ENCODE results near the gene HMCN1. TPM values are rescaled to one million over a fixed set of nuclear protein-coding genes. Genes with fewer than 3 reads are reported as not detected.

Gene HMCN1
- polyA plus RNA-seq, 1 donor from 2014 or later, result 0.66 TPM

GRCh38 chr1:185856482-185856881 is 122.3 kb downstream of the HMCN1 start:
- Histone ChIP-seq H3K9ac (ENCODE audit: low read length) (no peak overlapping the region), H3K4me2 (ENCODE audit: low read length) (no peak overlapping the region), H4K20me1 (ENCODE audit: insufficient read depth) (no peaks in the 10 kb centered on the region), H3K27me3 (ENCODE audit: insufficient read depth, low read depth, low read length) (no peaks in the 10 kb centered on the region), H2AFZ (ENCODE audit: low read depth, low read length) (no peak overlapping the region), H3K4me3 (ENCODE audit: low read length) (no peak overlapping the region), H3F3A (ENCODE audit: insufficient read depth, low read length, poor library complexity, severe bottlenecking) (no peaks in the 10 kb centered on the region), H3K9me3 (ENCODE audit: low read length) (no peaks in the 10 kb centered on the region), H3K9me2 (ENCODE audit: insufficient read depth, low read length) (no peaks in the 10 kb centered on the region), H3K36me3 (ENCODE audit: insufficient read depth, low read length) (no peaks in the 10 kb centered on the region), H3K79me2 (replicated peaks; ENCODE audit: insufficient read depth, low read length) (no peaks in the 10 kb centered on the region), H3K27ac (ENCODE audit: low read length) (no peak overlapping the region)
- TF ChIP-seq EP300 (conservative IDR thresholded peaks at IDR 0.05; ENCODE audit: poor library complexity, severe bottlenecking) (no peak), POLR2AphosphoS5 (IDR thresholded peaks at IDR 0.05) (no peak), CTCF (IDR thresholded peaks at IDR 0.05; ENCODE audit: poor library complexity, severe bottlenecking) (no peak), TAF1 (IDR thresholded peaks at IDR 0.05; ENCODE audit: low read depth) (no peak), REST (IDR thresholded peaks at IDR 0.05; ENCODE audit: borderline replicate concordance) (no peak), RAD21 (conservative IDR thresholded peaks at IDR 0.05) (no peak), MXI1 (conservative IDR thresholded peaks at IDR 0.05; ENCODE audit: poor library complexity, severe bottlenecking) (no peak), EZH2 (IDR thresholded peaks at IDR 0.05; ENCODE audit: borderline replicate concordance, insufficient read depth, low read length, poor library complexity, severe bottlenecking) (no peak), SMC3 (conservative IDR thresholded peaks at IDR 0.05; ENCODE audit: poor library complexity) (no peak)

GRCh38 chr1:185857442-185857841 is 123.3 kb downstream of the HMCN1 start:
- H4K20me1 ChIP-seq (ENCODE audit: insufficient read depth), result no peaks in the 10 kb centered on the region
- no peaks in the 10 kb centered on the region for H3K27me3 ChIP-seq (ENCODE audit: insufficient read depth, low read depth, low read length)
- TF ChIP-seq RAD21 (conservative IDR thresholded peaks at IDR 0.05) (no peak), CTCF (IDR thresholded peaks at IDR 0.05; ENCODE audit: poor library complexity, severe bottlenecking) (no peak), REST (IDR thresholded peaks at IDR 0.05; ENCODE audit: borderline replicate concordance) (no peak), TAF1 (IDR thresholded peaks at IDR 0.05; ENCODE audit: low read depth) (no peak), EP300 (conservative IDR thresholded peaks at IDR 0.05; ENCODE audit: poor library complexity, severe bottlenecking) (no peak), SMC3 (conservative IDR thresholded peaks at IDR 0.05; ENCODE audit: poor library complexity) (no peak), EZH2 (IDR thresholded peaks at IDR 0.05; ENCODE audit: borderline replicate concordance, insufficient read depth, low read length, poor library complexity, severe bottlenecking) (no peak), POLR2AphosphoS5 (IDR thresholded peaks at IDR 0.05) (no peak), MXI1 (conservative IDR thresholded peaks at IDR 0.05; ENCODE audit: poor library complexity, severe bottlenecking) (no peak)
- no peak overlapping the region for H3K4me2 ChIP-seq (ENCODE audit: low read length)
- no peaks in the 10 kb centered on the region for H3K9me2 ChIP-seq (ENCODE audit: insufficient read depth, low read length)
- no peak overlapping the region for H3K27ac ChIP-seq (ENCODE audit: low read length)
- H2AFZ ChIP-seq (ENCODE audit: low read depth, low read length), result no peak overlapping the region
- H3F3A ChIP-seq (ENCODE audit: insufficient read depth, low read length, poor library complexity, severe bottlenecking), result no peaks in the 10 kb centered on the region
- H3K9me3 ChIP-seq (ENCODE audit: low read length), result no peaks in the 10 kb centered on the region
- H3K36me3 ChIP-seq (ENCODE audit: insufficient read depth, low read length), result no peaks in the 10 kb centered on the region
- H3K9ac ChIP-seq (ENCODE audit: low read length), result no peak overlapping the region
- no peaks in the 10 kb centered on the region for H3K79me2 ChIP-seq (replicated peaks; ENCODE audit: insufficient read depth, low read length)
- H3K4me3 ChIP-seq (ENCODE audit: low read length), result no peak overlapping the region
